Gastroesophageal sphincter (tissue), 3 donors: ENCODE results near the gene SLC25A47.

Source experiments
- CTCF ChIP-seq, 4 experiments: fragments of 200-600 bp in 2 of 4; fragments of 450-650 bp in 2 of 4; sonication (generic) in 1 of 4; IDR thresholded peaks; one replicate each; pipeline ENCODE4 v1.5.1; 2017 to 2019; ENCODE audit warnings: antibody characterized with exemption in 4 of 4, mild to moderate bottlenecking in 2 of 4, moderate library complexity in 2 of 4
- POLR2A ChIP-seq, 2 donors: fragments of 450-650 bp; IDR thresholded peaks; one replicate each; pipeline ENCODE4 v1.6.1; 2017; ENCODE audit warnings: antibody characterized with exemption in 2 of 2, mild to moderate bottlenecking in 2 of 2, moderate library complexity in 1 of 2

GRCh38 chr14:100309028-100309737, 14.0 kb upstream of the SLC25A47 start:
- TF ChIP-seq POLR2A (IDR thresholded peaks at IDR 0.05) (no peak), CTCF (IDR thresholded peaks at IDR 0.05) (no peak)
